Ammon's horn (tissue), 1 donor: ENCODE measurements around the gene MKRN3.
"Not testable (repeated sequence)": the region's sequence is repeated elsewhere in the genome, so short reads cannot be mapped to it uniquely, and the experiment has no call there.

Experiments used
- DNase-seq: peaks from one replicate; pipeline ENCODE4 v3.0.0-alpha.2; 2016; ENCODE audit warnings: low spot score

Gene MKRN3

DNA sequence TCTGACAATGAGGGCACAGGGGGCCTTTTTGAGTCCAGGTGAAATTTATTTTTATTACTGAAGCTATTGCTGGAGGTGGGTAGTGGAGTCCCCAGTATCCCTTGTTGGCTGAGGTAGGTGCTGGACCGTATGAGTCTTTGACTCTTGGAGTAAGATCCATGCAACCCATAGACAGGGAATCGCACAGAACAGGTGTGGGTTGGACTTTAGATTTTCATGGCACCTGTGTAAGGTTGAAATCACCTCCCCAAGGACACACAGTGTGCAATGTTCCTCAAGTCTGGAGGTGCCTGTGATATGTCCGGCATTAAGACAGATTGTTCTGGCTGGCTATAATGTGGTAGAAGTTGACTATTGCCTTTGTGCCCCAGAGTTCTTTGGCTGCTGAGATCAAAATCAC is 23.5 kb downstream of the MKRN3 start:
- no peak for DNase-seq

DNA sequence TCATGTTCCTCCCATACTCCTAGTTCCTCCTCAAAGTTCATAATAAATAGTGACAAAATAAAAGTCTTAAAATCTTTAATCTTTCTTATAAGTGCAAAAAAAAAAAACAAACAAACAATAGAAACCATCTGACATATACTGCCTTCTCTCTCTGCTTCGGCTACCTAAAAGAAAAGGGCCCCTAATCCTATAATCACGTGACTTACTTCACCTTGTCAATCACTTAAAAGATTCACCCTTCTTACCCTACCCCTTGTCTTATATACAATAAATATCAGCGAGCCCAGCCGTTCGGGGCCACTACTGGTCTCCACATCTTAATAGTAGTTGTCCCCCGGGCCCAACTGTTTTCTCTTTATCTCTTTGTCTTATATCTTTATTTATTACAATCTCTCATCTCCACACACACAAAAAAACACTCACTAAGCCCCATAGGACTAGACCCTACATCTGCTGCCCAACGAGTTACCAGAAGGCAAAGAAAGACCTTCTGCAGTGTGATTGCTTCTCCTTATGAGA is 28.8 kb downstream of the MKRN3 start:
- no peak for DNase-seq

- DNase-seq, result no peak
Observed at GRCh38 chr15:23595368-23595767, 29.9 kb downstream of the MKRN3 start.

- DNase-seq, result no peak
Observed at GRCh38 chr15:23596736-23597135, 31.3 kb downstream of the MKRN3 start.

DNA sequence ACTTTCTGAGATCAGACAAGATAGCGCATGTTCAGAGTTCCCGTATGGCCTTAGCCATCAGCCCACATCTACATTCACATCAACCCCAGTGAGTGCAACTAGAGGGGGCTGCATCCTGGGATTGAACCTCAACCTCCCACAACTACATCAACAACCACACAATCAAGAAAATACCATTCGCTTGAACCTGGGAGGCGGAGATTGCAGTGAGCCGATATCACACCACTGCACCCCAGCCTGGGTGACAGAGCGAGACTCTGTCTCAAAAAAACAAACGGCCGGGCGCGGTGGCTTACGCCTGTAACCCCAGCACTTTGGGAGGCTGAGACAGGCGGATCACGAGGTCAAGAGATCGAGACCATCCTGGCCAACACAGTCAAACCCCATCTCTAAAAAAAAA is 31.8 kb downstream of the MKRN3 start:
- not testable (repeated sequence) for DNase-seq

GRCh38 chr15:23599053-23599452 is 33.6 kb downstream of the MKRN3 start:
- DNase-seq, result no peak

DNA sequence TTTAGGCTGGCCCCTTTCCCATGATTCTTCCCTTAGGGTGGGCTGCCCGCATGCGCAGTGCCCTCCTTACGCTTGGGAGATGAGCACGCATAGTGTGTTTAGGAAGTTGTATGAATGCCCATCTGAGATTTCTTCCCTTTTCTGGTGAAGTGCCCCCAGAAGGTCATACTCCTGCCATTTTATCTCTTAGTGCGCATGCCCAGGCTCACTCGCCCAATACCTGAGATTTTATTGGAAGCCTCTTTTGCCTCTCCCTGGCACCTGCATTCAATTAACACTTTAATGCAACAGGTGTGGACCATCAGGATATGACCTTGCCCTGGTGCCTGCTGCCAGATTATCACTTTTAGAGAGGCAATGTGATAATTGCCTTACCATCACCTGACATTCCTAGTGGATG is 36.6 kb downstream of the MKRN3 start:
- DNase-seq, result no peak

DNA sequence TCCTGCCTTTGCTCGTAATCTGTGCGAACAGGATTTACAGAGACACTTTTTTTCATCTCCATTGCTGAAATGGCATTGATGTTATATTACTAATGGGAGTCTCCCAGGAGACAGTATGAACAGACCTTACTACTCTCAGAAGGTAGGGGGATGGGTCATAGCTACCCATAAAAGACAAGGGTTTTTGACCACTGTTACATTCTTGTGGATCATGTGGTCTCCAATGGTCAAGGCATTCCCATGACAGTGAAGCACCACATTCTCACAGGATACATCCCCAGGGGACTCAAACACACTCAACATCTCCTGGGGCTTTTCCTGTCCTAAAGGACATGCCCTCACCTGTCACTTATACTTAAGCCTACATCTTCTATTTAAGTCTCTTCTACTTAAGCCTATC is 40.8 kb downstream of the MKRN3 start:
- DNase-seq, result no peak

DNA sequence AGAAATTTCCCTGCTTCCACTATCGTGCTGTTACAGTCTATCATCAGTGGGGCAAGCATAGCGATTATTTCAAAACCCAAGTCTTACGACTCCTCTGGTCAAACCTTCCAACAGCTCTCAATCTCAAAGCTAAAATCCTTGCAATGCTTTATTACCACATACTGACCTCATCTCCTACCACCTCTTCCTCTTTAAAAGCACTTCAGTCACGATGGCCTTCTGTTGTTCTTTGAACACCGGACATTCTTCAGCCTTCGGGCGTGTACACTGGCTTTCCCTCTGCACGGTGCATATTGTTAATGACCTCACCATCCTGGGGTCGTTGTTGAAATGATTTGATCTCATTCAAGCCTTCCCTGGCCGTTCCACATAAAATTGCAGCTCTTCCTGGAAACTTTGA is 51.1 kb downstream of the MKRN3 start:
- no peak for DNase-seq
